ENCODE results near the gene PDF. TPM values are rescaled to one million over a fixed set of nuclear protein-coding genes. Genes with fewer than 3 reads are reported as not detected.

The PDF gene
- total RNA-seq, 1 experiment from 2014 or later = 13.5 TPM

DNA sequence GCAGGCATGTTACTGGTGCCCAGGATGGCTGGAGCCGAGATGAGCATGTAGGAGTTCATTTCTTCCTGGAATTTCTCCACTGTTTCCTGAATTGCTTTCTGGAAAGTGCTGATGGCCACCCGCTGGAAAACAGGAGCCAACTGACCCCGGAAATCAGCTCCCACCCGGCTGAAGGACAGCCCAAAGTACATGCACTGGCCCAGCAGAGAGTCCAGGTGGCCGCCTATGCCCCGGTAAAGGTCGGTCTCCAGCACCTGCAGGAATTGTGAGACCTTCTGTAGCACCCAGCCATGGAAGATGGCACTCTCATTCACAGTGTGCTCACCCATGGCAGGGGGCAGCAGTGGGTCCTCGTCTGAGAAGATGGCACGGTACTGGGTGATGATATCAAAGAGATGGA is 4.3 kb upstream of the PDF start:
- Histone ChIP-seq H3K79me2 (ENCODE audit: low read length) (peaks cover 56% of the 10 kb centered on the region), H3K27ac (ENCODE audit: low read length) (no peak overlapping the region), H3K27me3 (ENCODE audit: low read length) (no peaks in the 10 kb centered on the region), H3K9ac (ENCODE audit: low read length) (no peak overlapping the region), H3K4me3 (ENCODE audit: low read length) (no peak overlapping the region), H2AFZ (ENCODE audit: low read length) (no peak overlapping the region), H3K9me2 (replicated peaks; ENCODE audit: insufficient read depth, low read length) (no peaks in the 10 kb centered on the region), H3K4me2 (ENCODE audit: low read depth, low read length, poor library complexity, severe bottlenecking) (no peak overlapping the region), H4K20me1 (ENCODE audit: insufficient read depth, low read depth, low read length) (peaks cover 2% of the 10 kb centered on the region; the same call in 1 of the 2 replicates), H3K9me3 (ENCODE audit: low read length) (no peaks in the 10 kb centered on the region), H3K4me1 (ENCODE audit: low read length) (peaks cover 18% of the 10 kb centered on the region), H3K36me3 (ENCODE audit: insufficient read depth, low read length) (peaks cover 16% of the 10 kb centered on the region; the same call in 1 of the 2 replicates)
- no peak for DNase-seq

- Histone ChIP-seq H3K9me3 (ENCODE audit: low read length) (no peaks in the 10 kb centered on the region), H3K4me2 (ENCODE audit: low read depth, low read length, poor library complexity, severe bottlenecking) (peak overlapping the region; percentile 85), H3K9ac (ENCODE audit: low read length) (peak overlapping the region; percentile 94), H3K4me3 (ENCODE audit: low read length) (peak overlapping the region; percentile 83), H3K9me2 (replicated peaks; ENCODE audit: insufficient read depth, low read length) (no peaks in the 10 kb centered on the region), H3K79me2 (ENCODE audit: low read length) (peaks cover 71% of the 10 kb centered on the region), H4K20me1 (ENCODE audit: insufficient read depth, low read depth, low read length) (peaks cover 39% of the 10 kb centered on the region), H3K4me1 (ENCODE audit: low read length) (peaks cover 45% of the 10 kb centered on the region), H3K36me3 (ENCODE audit: insufficient read depth, low read length) (peaks cover 22% of the 10 kb centered on the region; the same call in 1 of the 2 replicates), H2AFZ (ENCODE audit: low read length) (peak overlapping the region; percentile 15; the same call in 1 of the 2 replicates), H3K27me3 (ENCODE audit: low read length) (no peaks in the 10 kb centered on the region), H3K27ac (ENCODE audit: low read length) (peak overlapping the region; percentile 46; the same call in 1 of the 2 replicates)
- DNase-seq = peak; percentile 72
These were observed 761 bp downstream of the PDF start for GRCh38 chr16:69329369-69330285.

- Histone ChIP-seq H2AFZ (ENCODE audit: low read length) (no peak overlapping the region), H3K9ac (ENCODE audit: low read length) (peak overlapping the region; percentile 94), H3K27me3 (ENCODE audit: low read length) (no peaks in the 10 kb centered on the region), H3K4me2 (ENCODE audit: low read depth, low read length, poor library complexity, severe bottlenecking) (peak overlapping the region; percentile 85), H3K36me3 (ENCODE audit: insufficient read depth, low read length) (peaks cover 17% of the 10 kb centered on the region; the same call in 1 of the 2 replicates), H3K9me2 (replicated peaks; ENCODE audit: insufficient read depth, low read length) (no peaks in the 10 kb centered on the region), H3K4me3 (ENCODE audit: low read length) (peak overlapping the region; percentile 83), H3K79me2 (ENCODE audit: low read length) (peaks cover 74% of the 10 kb centered on the region), H3K4me1 (ENCODE audit: low read length) (peaks cover 45% of the 10 kb centered on the region), H3K27ac (ENCODE audit: low read length) (no peak overlapping the region), H4K20me1 (ENCODE audit: insufficient read depth, low read depth, low read length) (peaks cover 42% of the 10 kb centered on the region), H3K9me3 (ENCODE audit: low read length) (no peaks in the 10 kb centered on the region)
- DNase-seq = peak; percentile 48
These were observed 1.5 kb downstream of the PDF start for GRCh38 chr16:69328854-69329316.

- Histone ChIP-seq H3K36me3 (ENCODE audit: insufficient read depth, low read length) (peaks cover 17% of the 10 kb centered on the region), H3K9me2 (replicated peaks; ENCODE audit: insufficient read depth, low read length) (no peaks in the 10 kb centered on the region), H2AFZ (ENCODE audit: low read length) (no peak overlapping the region), H4K20me1 (ENCODE audit: insufficient read depth, low read depth, low read length) (peaks cover 49% of the 10 kb centered on the region), H3K4me1 (ENCODE audit: low read length) (peaks cover 45% of the 10 kb centered on the region), H3K79me2 (ENCODE audit: low read length) (peaks cover 82% of the 10 kb centered on the region), H3K27ac (ENCODE audit: low read length) (no peak overlapping the region), H3K9ac (ENCODE audit: low read length) (peak overlapping the region; percentile 94), H3K4me2 (ENCODE audit: low read depth, low read length, poor library complexity, severe bottlenecking) (peak overlapping the region; percentile 85), H3K9me3 (ENCODE audit: low read length) (no peaks in the 10 kb centered on the region), H3K4me3 (ENCODE audit: low read length) (peak overlapping the region; percentile 83; the same call in 1 of the 2 replicates), H3K27me3 (ENCODE audit: low read length) (no peaks in the 10 kb centered on the region)
- DNase-seq = no peak
These were observed 2.6 kb downstream of the PDF start for GRCh38 chr16:69327585-69328310.

DNA sequence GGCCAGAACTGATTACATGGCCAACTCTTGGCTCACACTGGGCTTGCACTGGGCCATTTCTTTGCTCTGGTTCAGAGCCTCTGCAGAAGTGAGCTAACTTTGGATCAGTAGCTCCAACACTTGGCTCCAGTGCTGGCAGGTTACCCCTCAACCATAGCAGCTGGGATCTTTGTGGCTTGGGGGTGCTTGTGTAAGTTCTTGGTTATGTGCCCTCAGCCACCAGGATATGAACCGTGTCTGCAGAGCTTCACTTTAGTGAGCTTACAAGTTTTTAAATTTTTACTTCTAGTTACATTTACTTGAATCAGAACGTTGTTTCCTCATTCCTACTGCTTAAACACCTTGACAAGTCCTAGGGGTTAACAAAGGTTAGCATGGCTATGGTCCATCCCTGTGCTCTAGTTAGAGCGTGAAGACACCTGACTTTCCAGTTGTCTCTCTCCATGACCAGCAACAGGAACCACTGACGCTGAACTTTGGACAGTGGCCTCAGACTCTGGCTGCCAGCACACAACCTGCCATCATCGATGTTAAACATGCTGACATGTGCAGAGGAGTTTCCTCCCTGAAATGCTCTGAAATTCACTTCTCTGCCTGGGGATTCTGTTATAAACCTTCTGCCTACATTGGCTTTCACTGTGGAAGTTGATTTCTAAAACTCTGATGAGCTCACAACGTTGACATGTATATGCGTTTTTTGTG is 4.1 kb downstream of the PDF start:
- no peak overlapping the region for H3K9ac ChIP-seq (ENCODE audit: low read length)
- H3K4me1 ChIP-seq (ENCODE audit: low read length) = peaks cover 42% of the 10 kb centered on the region
- H3K36me3 ChIP-seq (ENCODE audit: insufficient read depth, low read length) = peaks cover 20% of the 10 kb centered on the region
- peaks cover 49% of the 10 kb centered on the region for H4K20me1 ChIP-seq (ENCODE audit: insufficient read depth, low read depth, low read length)
- H3K27ac ChIP-seq (ENCODE audit: low read length) = no peak overlapping the region
- H3K4me2 ChIP-seq (ENCODE audit: low read depth, low read length, poor library complexity, severe bottlenecking) = no peak overlapping the region
- no peaks in the 10 kb centered on the region for H3K27me3 ChIP-seq (ENCODE audit: low read length)
- no peaks in the 10 kb centered on the region for H3K9me3 ChIP-seq (ENCODE audit: low read length)
- H3K79me2 ChIP-seq (ENCODE audit: low read length) = peaks cover 82% of the 10 kb centered on the region
- no peak for DNase-seq
- no peak overlapping the region for H2AFZ ChIP-seq (ENCODE audit: low read length)
- H3K9me2 ChIP-seq (replicated peaks; ENCODE audit: insufficient read depth, low read length) = no peaks in the 10 kb centered on the region
- no peak overlapping the region for H3K4me3 ChIP-seq (ENCODE audit: low read length)

GRCh38 chr16:69325784-69326171 is 4.6 kb downstream of the PDF start:
- Histone ChIP-seq H3K9me2 (replicated peaks; ENCODE audit: insufficient read depth, low read length) (no peaks in the 10 kb centered on the region), H3K9me3 (ENCODE audit: low read length) (no peaks in the 10 kb centered on the region), H3K79me2 (ENCODE audit: low read length) (peaks cover 78% of the 10 kb centered on the region), H3K4me3 (ENCODE audit: low read length) (no peak overlapping the region), H3K27ac (ENCODE audit: low read length) (no peak overlapping the region), H3K9ac (ENCODE audit: low read length) (no peak overlapping the region), H3K36me3 (ENCODE audit: insufficient read depth, low read length) (peaks cover 23% of the 10 kb centered on the region), H3K4me2 (ENCODE audit: low read depth, low read length, poor library complexity, severe bottlenecking) (no peak overlapping the region), H4K20me1 (ENCODE audit: insufficient read depth, low read depth, low read length) (peaks cover 49% of the 10 kb centered on the region), H3K4me1 (ENCODE audit: low read length) (peaks cover 37% of the 10 kb centered on the region), H3K27me3 (ENCODE audit: low read length) (no peaks in the 10 kb centered on the region), H2AFZ (ENCODE audit: low read length) (no peak overlapping the region)
- no peak for DNase-seq

GRCh38 chr16:69324585-69325253 is 5.7 kb downstream of the PDF start:
- Histone ChIP-seq H3K4me3 (ENCODE audit: low read length) (no peak overlapping the region), H3K9ac (ENCODE audit: low read length) (no peak overlapping the region), H3K79me2 (ENCODE audit: low read length) (peaks cover 70% of the 10 kb centered on the region), H2AFZ (ENCODE audit: low read length) (no peak overlapping the region), H3K27me3 (ENCODE audit: low read length) (no peaks in the 10 kb centered on the region), H3K27ac (ENCODE audit: low read length) (no peak overlapping the region), H4K20me1 (ENCODE audit: insufficient read depth, low read depth, low read length) (peaks cover 47% of the 10 kb centered on the region), H3K9me3 (ENCODE audit: low read length) (no peaks in the 10 kb centered on the region), H3K4me1 (ENCODE audit: low read length) (peaks cover 36% of the 10 kb centered on the region), H3K36me3 (ENCODE audit: insufficient read depth, low read length) (peaks cover 29% of the 10 kb centered on the region), H3K4me2 (ENCODE audit: low read depth, low read length, poor library complexity, severe bottlenecking) (no peak overlapping the region), H3K9me2 (replicated peaks; ENCODE audit: insufficient read depth, low read length) (no peaks in the 10 kb centered on the region)
- no peak for DNase-seq
